Measurements from ENCODE around the gene KRTAP3-2.

The KRTAP3-2 gene

GRCh38 chr17:40993839-40994238 lies 5.9 kb downstream of the KRTAP3-2 start, which contains the start of gene KRTAP3-3:
KRTAP3-3 (minus strand) TSS chr17:40994164; CDS start chr17:40994097, 67 bp downstream.
- H3K4me3 ChIP-seq (ENCODE audit: low read depth, low read length), result no peak within 1 kb of the TSS
- no peak for TF ChIP-seq CTCF (IDR thresholded peaks at IDR 0.05; ENCODE audit: low read depth, low read length)

- no peak overlapping the region for H3K4me3 ChIP-seq (ENCODE audit: low read depth, low read length)
- TF ChIP-seq CTCF (IDR thresholded peaks at IDR 0.05; ENCODE audit: low read depth, low read length), result no peak
Measured at GRCh38 chr17:40993084-40993483, 6.6 kb downstream of the KRTAP3-2 start.

- no peak overlapping the region for H3K4me3 ChIP-seq (ENCODE audit: low read depth, low read length)
- TF ChIP-seq CTCF (IDR thresholded peaks at IDR 0.05; ENCODE audit: low read depth, low read length), result no peak
Measured at GRCh38 chr17:40992666-40993065, 7.0 kb downstream of the KRTAP3-2 start.

GRCh38 chr17:40986920-40987319 lies 12.8 kb downstream of the KRTAP3-2 start:
- H3K4me3 ChIP-seq (ENCODE audit: low read depth, low read length), result no peak overlapping the region
- TF ChIP-seq CTCF (IDR thresholded peaks at IDR 0.05; ENCODE audit: low read depth, low read length), result no peak

- H3K4me3 ChIP-seq (ENCODE audit: low read depth, low read length), result no peak within 1 kb of the TSS
- TF ChIP-seq CTCF (IDR thresholded peaks at IDR 0.05; ENCODE audit: low read depth, low read length), result no peak
Measured at GRCh38 chr17:40984226-40984625, 15.5 kb downstream of the KRTAP3-2 start, which contains the start of gene KRT40. KRT40 (minus strand) TSS chr17:40984326; CDS start chr17:40984273, 53 bp downstream.

GRCh38 chr17:40981115-40981514 lies 18.6 kb downstream of the KRTAP3-2 start:
- no peak overlapping the region for H3K4me3 ChIP-seq (ENCODE audit: low read depth, low read length)
- no peak for TF ChIP-seq CTCF (IDR thresholded peaks at IDR 0.05; ENCODE audit: low read depth, low read length)

GRCh38 chr17:40980596-40980995 lies 19.1 kb downstream of the KRTAP3-2 start:
- no peak for TF ChIP-seq CTCF (IDR thresholded peaks at IDR 0.05; ENCODE audit: low read depth, low read length)
- H3K4me3 ChIP-seq (ENCODE audit: low read depth, low read length), result no peak overlapping the region
